Measurements from ENCODE around the gene CSTF3.
"Not testable (repeated sequence)": the region's sequence is repeated elsewhere in the genome, so short reads cannot be mapped to it uniquely, and the experiment has no call there.

The CSTF3 gene

DNA sequence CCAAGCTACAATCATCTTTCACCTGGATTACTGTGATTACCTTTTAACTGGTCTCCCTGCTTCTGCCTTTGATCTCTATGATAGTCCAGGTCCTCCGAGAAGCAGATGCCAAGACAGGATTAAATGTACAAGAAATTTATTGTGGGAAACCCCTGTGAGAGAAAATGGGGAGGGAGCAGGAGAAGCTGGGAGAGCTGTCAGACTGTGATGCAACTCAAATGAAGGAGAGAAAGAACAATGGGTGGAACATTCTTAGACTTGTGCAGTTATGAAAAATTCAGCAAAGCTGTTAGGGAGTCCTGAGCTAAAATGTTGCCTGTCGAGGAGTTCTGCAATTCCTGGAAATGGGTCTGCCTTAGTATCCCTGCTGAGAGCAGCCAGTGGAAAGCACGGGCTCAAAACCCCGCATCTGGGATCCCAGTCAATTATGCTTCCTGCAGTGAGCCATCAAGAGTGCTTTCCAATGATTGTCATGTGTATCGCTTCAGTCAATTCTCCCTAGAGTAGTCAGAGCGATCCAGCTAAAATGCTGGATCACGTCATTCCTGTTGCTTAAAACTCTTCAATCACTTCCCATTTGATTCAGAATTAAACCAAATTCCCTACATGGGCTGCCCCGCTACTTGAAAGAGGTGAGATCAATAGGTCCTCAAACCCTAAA is 16.5 kb upstream of the CSTF3 start:
- FAIRE-seq: no peak
- TF ChIP-seq, protein P1, sequence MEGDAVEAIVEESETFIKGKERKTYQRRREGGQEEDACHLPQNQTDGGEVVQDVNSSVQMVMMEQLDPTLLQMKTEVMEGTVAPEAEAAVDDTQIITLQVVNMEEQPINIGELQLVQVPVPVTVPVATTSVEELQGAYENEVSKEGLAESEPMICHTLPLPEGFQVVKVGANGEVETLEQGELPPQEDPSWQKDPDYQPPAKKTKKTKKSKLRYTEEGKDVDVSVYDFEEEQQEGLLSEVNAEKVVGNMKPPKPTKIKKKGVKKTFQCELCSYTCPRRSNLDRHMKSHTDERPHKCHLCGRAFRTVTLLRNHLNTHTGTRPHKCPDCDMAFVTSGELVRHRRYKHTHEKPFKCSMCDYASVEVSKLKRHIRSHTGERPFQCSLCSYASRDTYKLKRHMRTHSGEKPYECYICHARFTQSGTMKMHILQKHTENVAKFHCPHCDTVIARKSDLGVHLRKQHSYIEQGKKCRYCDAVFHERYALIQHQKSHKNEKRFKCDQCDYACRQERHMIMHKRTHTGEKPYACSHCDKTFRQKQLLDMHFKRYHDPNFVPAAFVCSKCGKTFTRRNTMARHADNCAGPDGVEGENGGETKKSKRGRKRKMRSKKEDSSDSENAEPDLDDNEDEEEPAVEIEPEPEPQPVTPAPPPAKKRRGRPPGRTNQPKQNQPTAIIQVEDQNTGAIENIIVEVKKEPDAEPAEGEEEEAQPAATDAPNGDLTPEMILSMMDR (IDR thresholded peaks at IDR 0.05; ENCODE audit: insufficient read depth, missing control alignments): no peak
- DNase-seq (ENCODE audit: insufficient read length, low spot score): no peak

DNA sequence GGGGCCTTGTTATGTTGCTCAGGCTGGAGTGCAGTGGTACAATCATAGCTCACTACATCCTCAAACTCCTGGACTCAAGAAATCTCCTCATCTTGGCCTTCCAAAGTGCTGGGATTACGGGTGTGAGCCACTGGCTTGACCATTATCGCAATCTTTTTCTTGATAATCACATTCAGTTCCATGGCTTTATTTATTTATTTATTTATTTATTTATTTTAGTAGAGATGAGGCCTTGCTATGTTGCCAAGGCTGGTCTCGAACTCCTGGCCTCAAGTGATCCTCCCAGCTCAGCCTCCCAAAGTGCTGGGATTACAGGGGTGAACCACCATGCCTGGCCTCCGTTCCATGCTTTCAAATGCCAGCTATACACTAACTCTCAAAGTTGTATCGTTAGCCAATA is 15.5 kb upstream of the CSTF3 start:
- not testable (repeated sequence) for FAIRE-seq; DNase-seq (ENCODE audit: insufficient read length, low spot score)

DNA sequence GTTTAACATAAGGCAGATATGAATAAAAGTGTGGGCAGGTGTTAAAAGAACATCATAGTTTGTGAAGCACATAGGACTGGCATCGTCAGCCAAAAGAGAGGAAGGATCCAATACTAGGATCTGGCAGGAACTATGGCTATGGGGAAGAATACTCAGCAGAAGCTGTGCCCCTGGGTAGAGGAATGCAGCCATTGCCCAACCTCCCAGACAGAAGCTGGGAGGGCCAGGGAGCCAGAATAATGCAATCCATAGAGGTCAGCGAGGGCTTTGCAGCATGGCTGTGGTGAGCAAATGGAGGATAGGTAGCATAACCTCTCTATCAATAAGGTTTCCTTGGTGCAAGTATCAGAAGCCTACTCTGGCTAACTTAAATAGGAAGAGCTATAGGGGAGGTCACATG is 11.7 kb upstream of the CSTF3 start:
- FAIRE-seq: no peak
- DNase-seq (ENCODE audit: insufficient read length, low spot score): no peak
- TF ChIP-seq, protein P1 (IDR thresholded peaks at IDR 0.05; ENCODE audit: insufficient read depth, missing control alignments): no peak

DNA sequence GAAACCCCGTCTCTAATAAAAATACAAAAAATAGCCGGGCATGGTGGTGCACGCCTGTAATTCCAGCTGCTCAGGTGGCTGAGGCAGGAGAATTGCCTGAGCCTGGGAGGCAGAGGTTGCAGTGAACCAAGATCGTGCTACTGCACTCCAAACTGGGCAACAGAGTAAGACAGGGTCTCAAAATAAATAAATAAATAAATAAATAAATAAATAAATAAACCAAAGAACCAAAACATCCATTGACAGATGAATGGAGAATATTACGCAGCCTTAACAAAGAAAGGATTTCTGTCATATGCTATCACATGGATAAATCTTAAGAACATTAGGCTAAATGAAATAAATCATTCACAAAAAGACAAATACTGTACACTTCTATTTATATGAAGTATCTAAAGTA is 11.1 kb upstream of the CSTF3 start:
- FAIRE-seq (no peak), DNase-seq (ENCODE audit: insufficient read length, low spot score) (no peak)
- TF ChIP-seq, protein P1 (IDR thresholded peaks at IDR 0.05; ENCODE audit: insufficient read depth, missing control alignments): no peak

DNA sequence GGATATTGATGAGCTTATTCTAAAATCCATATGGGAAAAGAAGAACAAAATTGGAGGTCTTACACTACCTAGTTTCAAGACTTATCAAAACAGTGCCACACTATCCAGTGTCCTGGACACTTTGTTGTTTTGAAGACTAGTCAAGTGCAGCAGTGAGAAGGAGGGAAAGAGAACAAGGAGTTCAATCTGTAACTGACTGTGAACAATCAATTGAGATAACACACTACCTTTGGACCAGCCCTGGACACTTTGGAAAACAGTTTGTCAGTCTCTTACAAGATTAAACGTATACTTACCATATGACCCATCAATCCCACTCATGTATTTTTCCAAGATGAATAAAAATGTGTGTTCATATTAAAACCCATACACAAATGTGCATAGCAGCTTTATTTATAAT is 10.0 kb upstream of the CSTF3 start:
- FAIRE-seq: no peak
- no peak for DNase-seq (ENCODE audit: insufficient read length, low spot score)
- TF ChIP-seq, protein P1 (IDR thresholded peaks at IDR 0.05; ENCODE audit: insufficient read depth, missing control alignments): no peak

DNA sequence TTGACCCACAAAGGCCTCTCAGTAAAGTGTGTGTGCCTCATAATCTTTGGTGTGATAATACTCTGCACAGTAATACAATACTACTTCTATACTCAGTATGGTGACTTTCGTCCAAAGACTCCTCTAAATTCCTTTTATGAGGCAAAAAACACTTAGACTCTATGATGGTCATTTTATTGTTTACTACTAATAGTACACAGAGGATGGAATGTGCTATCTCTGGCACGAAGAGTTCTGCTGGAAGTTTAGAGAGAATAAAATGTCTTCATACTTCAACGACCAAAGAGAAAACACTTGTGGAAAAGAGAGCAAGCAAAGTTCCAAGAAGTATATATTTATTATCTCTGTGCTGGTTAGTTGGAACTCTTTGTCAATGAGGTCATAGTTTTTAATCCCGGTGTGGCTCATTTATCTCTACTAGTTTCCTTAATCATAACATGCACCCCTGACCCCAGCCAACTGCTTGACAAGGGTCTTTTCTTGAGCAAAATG is 7.5 kb upstream of the CSTF3 start:
- TF ChIP-seq, protein P1 (IDR thresholded peaks at IDR 0.05; ENCODE audit: insufficient read depth, missing control alignments): no peak
- DNase-seq (ENCODE audit: insufficient read length, low spot score): no peak
- no peak for FAIRE-seq

DNA sequence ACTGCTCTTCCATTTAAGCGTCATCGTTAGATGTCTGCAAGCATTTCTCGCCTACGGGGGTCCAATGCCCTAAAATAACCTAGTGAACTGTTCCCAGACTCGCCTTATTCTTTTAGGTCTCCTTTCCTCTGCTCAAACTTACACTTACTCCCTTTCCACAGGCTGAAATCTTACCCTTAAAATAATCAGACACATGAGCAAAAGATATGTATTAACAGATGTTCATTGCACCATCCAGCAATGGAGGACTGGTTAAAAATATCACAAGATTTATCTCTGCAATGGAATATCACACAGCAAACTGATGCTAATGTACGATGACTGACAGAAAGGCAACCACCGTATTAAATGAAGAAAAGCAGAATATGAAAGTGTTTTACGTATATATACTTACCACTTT is 1.6 kb upstream of the CSTF3 start:
- DNase-seq (ENCODE audit: insufficient read length, low spot score) (no peak), FAIRE-seq (no peak)
- TF ChIP-seq, protein P1 (IDR thresholded peaks at IDR 0.05; ENCODE audit: insufficient read depth, missing control alignments): no peak

Measured in D721Med (cell line).